Neuronal stem cell (in vitro differentiated cells): ENCODE results near the gene VAMP5.
"Not testable (repeated sequence)": the region's sequence is repeated elsewhere in the genome, so short reads cannot be mapped to it uniquely, and the experiment has no call there.

Experiments used
- DNase-seq: peaks from one replicate; pipeline ENCODE4 v3.0.0-alpha.2; 2013; ENCODE audit warnings: low spot score
- H2AFZ ChIP-seq: one replicate; pipeline ENCODE4 v1.6.1; 2013; ENCODE audit warnings: mild to moderate bottlenecking, low read length, inconsistent platforms
- H2AK5ac ChIP-seq: 2 replicates; pipeline ENCODE4 v1.6.1; 2013; ENCODE audit warnings: low read depth, mild to moderate bottlenecking, inconsistent platforms, low read length, moderate library complexity, mixed read lengths
- H2BK120ac ChIP-seq: 2 replicates; pipeline ENCODE4 v1.6.1; 2013; ENCODE audit warnings: low read depth, mild to moderate bottlenecking, inconsistent platforms, low read length, moderate library complexity, mixed read lengths
- H2BK12ac ChIP-seq: one replicate; pipeline ENCODE4 v1.6.1; 2013; ENCODE audit warnings: low read length, inconsistent platforms
- H2BK15ac ChIP-seq: 2 replicates; pipeline ENCODE4 v1.6.1; 2013; ENCODE audit warnings: mild to moderate bottlenecking, low read length, inconsistent platforms, mixed read lengths
- H2BK5ac ChIP-seq: one replicate; pipeline ENCODE4 v1.6.1; 2013; ENCODE audit warnings: inconsistent platforms, mild to moderate bottlenecking, low read length, moderate library complexity
- H3K14ac ChIP-seq: one replicate; pipeline ENCODE4 v1.6.1; 2013; ENCODE audit warnings: low read length, inconsistent platforms
- H3K18ac ChIP-seq: 2 replicates; pipeline ENCODE4 v1.6.1; 2013; ENCODE audit warnings: low read length, inconsistent platforms
- H3K23ac ChIP-seq: 2 replicates; pipeline ENCODE4 v1.6.1; 2013; ENCODE audit warnings: low read depth, mild to moderate bottlenecking, mixed read lengths, low read length, inconsistent platforms; ENCODE audit not compliant: poor library complexity
- H3K27ac ChIP-seq: replicated peaks from 3 replicates; pipeline ENCODE4 v1.5.1; 2013; ENCODE audit warnings: low read length, inconsistent platforms
- H3K27me3 ChIP-seq, 3 experiments: 2 replicates each; pipeline ENCODE4 v1.6.1; 2013; ENCODE audit warnings: low read length in 3 of 3, mild to moderate bottlenecking in 2 of 3, inconsistent platforms in 1 of 3, low read depth in 1 of 3, mixed read lengths in 1 of 3, moderate library complexity in 1 of 3; ENCODE audit not compliant: control insufficient read depth in 3 of 3, insufficient read depth in 3 of 3
- H3K36me3 ChIP-seq, 2 donors: replicated peaks in 1 of 2; 2 replicates each; pipeline ENCODE4 v1.6.1; 2013; ENCODE audit warnings: low read length in 2 of 2; ENCODE audit not compliant: control insufficient read depth in 2 of 2, insufficient read depth in 2 of 2
- H3K4ac ChIP-seq: 2 replicates; pipeline ENCODE4 v1.6.1; 2013; ENCODE audit warnings: inconsistent platforms, mild to moderate bottlenecking, low read length, moderate library complexity
- H3K4me1 ChIP-seq, 2 donors: 1 replicate in 1 of 2; 2 replicates in 1 of 2; pipeline ENCODE4 v1.6.1; 2013; ENCODE audit warnings: low read length in 2 of 2, low read depth in 1 of 2; ENCODE audit not compliant: control insufficient read depth in 2 of 2, insufficient read depth in 1 of 2
- H3K4me2 ChIP-seq: one replicate; pipeline ENCODE4 v1.6.1; 2013; ENCODE audit warnings: mild to moderate bottlenecking, low read length, inconsistent platforms; ENCODE audit not compliant: insufficient read depth, poor library complexity, severe bottlenecking
- H3K4me3 ChIP-seq, 2 donors: 2 replicates each; pipeline ENCODE4 v1.5.1; 2013; ENCODE audit warnings: low read length in 2 of 2, mild to moderate bottlenecking in 2 of 2, inconsistent platforms in 1 of 2, moderate library complexity in 1 of 2
- H3K79me1 ChIP-seq: one replicate; pipeline ENCODE4 v1.6.1; 2013; ENCODE audit warnings: low read depth, mild to moderate bottlenecking, inconsistent platforms, low read length, moderate library complexity
- H3K9ac ChIP-seq: one replicate; pipeline ENCODE4 v1.6.1; 2013; ENCODE audit warnings: mild to moderate bottlenecking, low read depth, low read length, inconsistent platforms; ENCODE audit not compliant: poor library complexity
- H3K9me3 ChIP-seq, 2 donors: replicated peaks in 1 of 2; 2 replicates each; pipeline versions ENCODE3 to v1.6.1; 2013; ENCODE audit warnings: low read length in 2 of 2, mild to moderate bottlenecking in 2 of 2, inconsistent platforms in 1 of 2, low read depth in 1 of 2, mixed read lengths in 1 of 2, moderate library complexity in 1 of 2; ENCODE audit not compliant: control insufficient read depth in 2 of 2, insufficient read depth in 1 of 2
- H4K8ac ChIP-seq: one replicate; pipeline ENCODE4 v1.6.1; 2013; ENCODE audit warnings: low read depth, mild to moderate bottlenecking, inconsistent platforms, low read length, moderate library complexity
- H4K91ac ChIP-seq: one replicate; pipeline ENCODE4 v1.6.1; 2013; ENCODE audit warnings: low read length, low read depth, mild to moderate bottlenecking, inconsistent platforms; ENCODE audit not compliant: poor library complexity
- WGBS, 2 donors: extraction: QIAGEN DNeasy Blood & Tissue Kit; methylation state at CpG; one replicate each; pipeline ENCODE4 v1.1.7; 2013; ENCODE audit warnings: missing lambda C conversion rate in 2 of 2, mixed read lengths in 1 of 2; ENCODE audit not compliant: insufficient read length in 2 of 2, insufficient replicate concordance in 1 of 2; ENCODE audit errors: extremely low coverage in 2 of 2; 5-methylcytosine and 5-hydroxymethylcytosine counted together

The VAMP5 gene

DNA sequence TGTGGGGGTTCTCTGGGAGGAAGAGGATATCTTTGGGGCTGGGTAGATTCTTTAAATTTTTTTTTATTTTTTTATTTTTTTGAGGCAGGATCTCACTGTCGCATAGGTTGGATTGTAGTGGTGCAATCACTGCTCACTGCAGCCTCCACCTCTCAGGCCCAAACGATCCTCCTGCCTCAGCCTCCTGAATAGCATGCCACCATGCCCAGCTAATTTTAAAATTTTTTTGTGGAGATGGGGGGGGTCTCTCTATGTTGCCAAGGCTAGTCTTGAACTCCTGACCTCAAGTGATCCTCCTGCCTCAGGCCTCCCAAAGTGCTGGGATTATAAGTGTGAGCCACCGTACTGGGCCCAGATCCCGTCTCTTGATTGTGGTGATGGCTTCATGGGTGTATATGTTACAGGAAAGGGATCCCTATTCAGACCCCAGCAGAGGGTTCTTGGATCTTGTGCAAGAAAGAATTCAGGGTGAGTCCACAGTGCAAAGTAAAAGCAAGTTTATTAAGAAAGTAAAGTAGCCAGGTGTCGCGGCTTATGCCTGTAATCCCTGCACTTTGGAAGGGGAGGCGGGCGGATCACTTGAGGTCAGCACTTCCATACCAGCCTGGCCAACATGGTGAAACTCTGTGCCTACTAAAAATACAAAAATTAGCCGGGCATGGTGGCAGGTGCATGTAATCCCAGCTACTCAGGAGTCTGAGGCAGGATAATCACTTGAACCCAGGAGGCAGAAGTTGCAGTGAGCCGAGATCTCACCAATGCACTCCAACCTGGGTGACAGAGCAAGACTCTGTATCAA, 29.7 kb downstream of the VAMP5 start:
- Histone ChIP-seq H3K9ac (no peak overlapping the region), H3K36me3 (peaks cover 5 to 30% of the 10 kb centered on the region in 2 donors), H3K4me2 (no peak overlapping the region), H4K91ac (no peak overlapping the region), H3K18ac (no peak overlapping the region), H3K4me3 (no peak overlapping the region), H3K27ac (no peak overlapping the region), H3K79me1 (peaks cover 11% of the 10 kb centered on the region), H3K9me3 (no peaks in the 10 kb centered on the region), H3K14ac (no peak overlapping the region), H2BK5ac (no peak overlapping the region), H2AK5ac (no peak overlapping the region), H4K8ac (no peak overlapping the region), H3K4ac (no peak overlapping the region), H2BK120ac (no peak overlapping the region), H2AFZ (no peak overlapping the region), H2BK15ac (no peak overlapping the region), H2BK12ac (no peak overlapping the region), H3K27me3 (no peaks in the 10 kb centered on the region), H3K4me1 (peaks cover 9 to 10% of the 10 kb centered on the region in 2 donors), H3K23ac (no peak overlapping the region)
- DNase-seq = no peak
- WGBS, 2 donors = no CpG with 5 or more reads among the region's 10 CpGs

DNA sequence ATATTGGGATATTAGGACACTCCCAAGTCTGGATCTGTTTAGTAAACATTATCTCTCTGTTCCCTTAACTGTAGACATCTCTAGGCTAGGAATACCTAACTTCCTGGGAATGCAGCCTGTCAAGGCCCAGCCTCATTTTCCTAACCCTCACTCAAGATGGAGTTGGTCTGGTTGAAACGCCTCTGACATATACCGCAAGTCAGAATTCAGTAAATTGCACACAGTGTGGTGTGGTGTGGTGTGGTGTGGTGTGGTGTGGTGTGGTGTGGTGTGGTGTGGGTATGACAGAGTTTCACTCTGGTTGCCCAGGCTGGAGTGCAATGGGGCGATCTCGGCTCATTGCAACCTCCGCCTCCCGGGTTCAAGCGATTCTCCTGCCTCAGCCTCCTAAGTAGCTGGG, 30.5 kb downstream of the VAMP5 start:
- not testable (repeated sequence) for H3K4me3 ChIP-seq, H2BK5ac ChIP-seq, H4K91ac ChIP-seq, H3K23ac ChIP-seq, H2BK15ac ChIP-seq, H2AK5ac ChIP-seq, H3K4ac ChIP-seq, H2BK12ac ChIP-seq, H3K9me3 ChIP-seq, H3K9ac ChIP-seq, H3K4me1 ChIP-seq, H3K27ac ChIP-seq, H4K8ac ChIP-seq, DNase-seq, H2BK120ac ChIP-seq, H2AFZ ChIP-seq, H3K18ac ChIP-seq, H3K27me3 ChIP-seq, H3K14ac ChIP-seq, H3K4me2 ChIP-seq
- peaks cover 11% of the 10 kb centered on the region for H3K79me1 ChIP-seq
- peaks cover 0 to 30% of the 10 kb centered on the region in 2 donors for H3K36me3 ChIP-seq
- no CpG with 5 or more reads among the region's 7 CpGs for WGBS, 2 donors

- Histone ChIP-seq H4K8ac (no peak overlapping the region), H4K91ac (no peak overlapping the region), H3K79me1 (peaks cover 11% of the 10 kb centered on the region), H2BK15ac (no peak overlapping the region), H3K4me3 (no peak overlapping the region), H2BK120ac (no peak overlapping the region), H3K14ac (no peak overlapping the region), H2AFZ (peak overlapping the region; percentile 93), H2BK12ac (no peak overlapping the region), H3K4ac (no peak overlapping the region), H3K36me3 (peaks cover 1 to 30% of the 10 kb centered on the region in 2 donors), H2AK5ac (no peak overlapping the region), H3K27ac (no peak overlapping the region), H3K9me3 (no peaks in the 10 kb centered on the region), H3K23ac (no peak overlapping the region), H3K4me1 (peaks cover 9 to 10% of the 10 kb centered on the region in 2 donors), H3K4me2 (no peak overlapping the region), H3K18ac (no peak overlapping the region), H3K27me3 (no peaks in the 10 kb centered on the region), H3K9ac (no peak overlapping the region), H2BK5ac (no peak overlapping the region)
- no CpG with 5 or more reads among the region's 17 CpGs for WGBS, 2 donors
- DNase-seq = no peak
These were observed 31.1 kb downstream of the VAMP5 start for GRCh38 chr2:85615413-85615728.

DNA sequence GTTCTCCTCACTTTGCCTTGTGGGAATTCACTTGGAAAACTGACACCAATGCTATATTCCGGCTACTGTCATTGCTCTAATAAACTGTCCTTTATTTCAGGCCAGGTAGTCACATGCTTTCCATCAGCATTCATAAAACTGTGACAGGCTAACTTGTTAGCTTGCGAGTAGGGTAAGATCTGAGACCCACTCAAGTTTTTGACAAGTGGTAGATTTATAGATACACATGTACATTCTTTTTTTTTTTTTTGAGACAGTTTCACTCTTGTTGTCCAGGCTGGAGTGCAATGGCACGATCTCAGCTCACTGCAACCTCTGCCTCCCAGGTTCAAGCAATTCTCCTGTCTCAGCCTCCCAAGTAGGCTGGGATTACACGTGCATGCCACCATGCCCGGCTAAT, 33.5 kb downstream of the VAMP5 start:
- Histone ChIP-seq H3K4me3 (peak overlapping the region in 1 of 2 donors; percentile 95), H3K36me3 (peaks cover 13 to 52% of the 10 kb centered on the region in 2 donors), H3K4me2 (peak overlapping the region; percentile 11)
- H3K23ac ChIP-seq, H3K79me1 ChIP-seq, H2BK5ac ChIP-seq, H2BK12ac ChIP-seq, H3K9me3 ChIP-seq, H4K91ac ChIP-seq, H3K27ac ChIP-seq, H2BK15ac ChIP-seq, H2BK120ac ChIP-seq, H3K4me1 ChIP-seq, DNase-seq, H2AFZ ChIP-seq, H3K18ac ChIP-seq, H4K8ac ChIP-seq, H3K14ac ChIP-seq, H3K9ac ChIP-seq, H3K27me3 ChIP-seq, H3K4ac ChIP-seq, H2AK5ac ChIP-seq: not testable (repeated sequence)
- no CpG with 5 or more reads among the region's 5 CpGs for WGBS, 2 donors
